Stimulated activated memory B cell treated with anti-CD40 and anti-IgM and Interleukin-4, amounts not matched to agents 10 μg/mL and 1 μg/mL and 100 μg/mL, for 72 hours (primary cell): Measurements from ENCODE around the gene SLC29A2.
"Not testable (repeated sequence)": the region's sequence is repeated elsewhere in the genome, so short reads cannot be mapped to it uniquely, and the experiment has no call there.

ENCODE experiments used
- ATAC-seq: fragments of 150-1000 bp; cut with Tn5 transposase; 2 replicates; pipeline ENCODE4 v1.10.0; 2021
- H3K27ac Mint-ChIP-seq: one replicate; pipeline ENCODE4 v1.8.0; 2022; ENCODE audit warnings: mild to moderate bottlenecking, mixed read lengths
- H3K27me3 Mint-ChIP-seq: one replicate; pipeline ENCODE4 v1.8.0; 2022; ENCODE audit warnings: mixed read lengths
- H3K36me3 Mint-ChIP-seq: one replicate; pipeline ENCODE4 v1.8.0; 2022; ENCODE audit warnings: mixed read lengths
- H3K4me1 Mint-ChIP-seq: one replicate; pipeline ENCODE4 v1.8.0; 2022; ENCODE audit warnings: mixed read lengths
- H3K4me3 Mint-ChIP-seq: one replicate; pipeline ENCODE4 v1.8.0; 2022; ENCODE audit warnings: mild to moderate bottlenecking, moderate library complexity, mixed read lengths
- H3K9me3 Mint-ChIP-seq: one replicate; pipeline ENCODE4 v1.8.0; 2022; ENCODE audit warnings: mixed read lengths

Gene SLC29A2

GRCh38 chr11:66365711-66366619, 5.6 kb downstream of the SLC29A2 start:
- H3K4me3 Mint-ChIP-seq, result no peak overlapping the region

GRCh38 chr11:66365166-66365565, 6.4 kb downstream of the SLC29A2 start:
- H3K27me3 Mint-ChIP-seq, result no peaks in the 10 kb centered on the region
- H3K4me1 Mint-ChIP-seq, result peaks cover 4% of the 10 kb centered on the region
- no peak overlapping the region for H3K4me3 Mint-ChIP-seq
- H3K27ac Mint-ChIP-seq, result no peak overlapping the region
- ATAC-seq, result no peak
- peaks cover 26% of the 10 kb centered on the region for H3K36me3 Mint-ChIP-seq
- no peaks in the 10 kb centered on the region for H3K9me3 Mint-ChIP-seq

More at GRCh38 chr11:66365711-66366619, 5.6 kb downstream of the SLC29A2 start:
- Mint-ChIP-seq H3K9me3 (no peaks in the 10 kb centered on the region), H3K27ac (no peak overlapping the region), H3K36me3 (peaks cover 28% of the 10 kb centered on the region), H3K27me3 (no peaks in the 10 kb centered on the region), H3K4me1 (peaks cover 7% of the 10 kb centered on the region)
- no peak for ATAC-seq

GRCh38 chr11:66363805-66364535, 7.6 kb downstream of the SLC29A2 start:
- ATAC-seq, result no peak
- Mint-ChIP-seq H3K27ac (no peak overlapping the region), H3K27me3 (no peaks in the 10 kb centered on the region), H3K36me3 (peaks cover 20% of the 10 kb centered on the region), H3K4me3 (no peak overlapping the region), H3K9me3 (no peaks in the 10 kb centered on the region), H3K4me1 (no peaks in the 10 kb centered on the region)

- H3K9me3 Mint-ChIP-seq, result no peaks in the 10 kb centered on the region
- no peaks in the 10 kb centered on the region for H3K27me3 Mint-ChIP-seq
- no peak for ATAC-seq
- H3K27ac Mint-ChIP-seq, result no peak overlapping the region
- H3K36me3 Mint-ChIP-seq, result peaks cover 16% of the 10 kb centered on the region
- H3K4me1 Mint-ChIP-seq, result no peaks in the 10 kb centered on the region
- H3K4me3 Mint-ChIP-seq, result no peak overlapping the region
These were observed 8.4 kb downstream of the SLC29A2 start for GRCh38 chr11:66363187-66363601.

GRCh38 chr11:66362481-66363147, 8.9 kb downstream of the SLC29A2 start:
- no peaks in the 10 kb centered on the region for H3K9me3 Mint-ChIP-seq
- no peaks in the 10 kb centered on the region for H3K27me3 Mint-ChIP-seq
- H3K36me3 Mint-ChIP-seq, result peaks cover 12% of the 10 kb centered on the region
- no peak for ATAC-seq
- H3K4me1 Mint-ChIP-seq, result no peaks in the 10 kb centered on the region
- no peak overlapping the region for H3K4me3 Mint-ChIP-seq
- no peak overlapping the region for H3K27ac Mint-ChIP-seq

- no peaks in the 10 kb centered on the region for H3K4me1 Mint-ChIP-seq
- no peak for ATAC-seq
These were observed 10.0 kb downstream of the SLC29A2 start for GRCh38 chr11:66361502-66361941.

GRCh38 chr11:66360406-66361073, 11.0 kb downstream of the SLC29A2 start:
- ATAC-seq, result no peak
- H3K27me3 Mint-ChIP-seq, result no peaks in the 10 kb centered on the region
- no peak overlapping the region for H3K4me3 Mint-ChIP-seq
- H3K9me3 Mint-ChIP-seq, result no peaks in the 10 kb centered on the region
- peaks cover 12% of the 10 kb centered on the region for H3K36me3 Mint-ChIP-seq
- no peaks in the 10 kb centered on the region for H3K4me1 Mint-ChIP-seq
- no peak overlapping the region for H3K27ac Mint-ChIP-seq

More at GRCh38 chr11:66361502-66361941, 10.0 kb downstream of the SLC29A2 start:
- no peaks in the 10 kb centered on the region for H3K9me3 Mint-ChIP-seq
- no peak overlapping the region for H3K4me3 Mint-ChIP-seq
- H3K27me3 Mint-ChIP-seq, result no peaks in the 10 kb centered on the region
- H3K36me3 Mint-ChIP-seq, result peaks cover 12% of the 10 kb centered on the region
- no peak overlapping the region for H3K27ac Mint-ChIP-seq

GRCh38 chr11:66359662-66360087, 11.9 kb downstream of the SLC29A2 start:
- Mint-ChIP-seq H3K36me3 (peaks cover 12% of the 10 kb centered on the region), H3K4me3 (no peak overlapping the region), H3K4me1 (no peaks in the 10 kb centered on the region), H3K27ac (no peak overlapping the region), H3K9me3 (no peaks in the 10 kb centered on the region), H3K27me3 (no peaks in the 10 kb centered on the region)
- no peak for ATAC-seq

GRCh38 chr11:66350560-66351235, 20.9 kb downstream of the SLC29A2 start:
- not testable (repeated sequence) for ATAC-seq, H3K4me3 Mint-ChIP-seq, H3K27me3 Mint-ChIP-seq, H3K27ac Mint-ChIP-seq, H3K36me3 Mint-ChIP-seq, H3K9me3 Mint-ChIP-seq
- peaks cover 11% of the 10 kb centered on the region for H3K4me1 Mint-ChIP-seq

GRCh38 chr11:66349084-66349386, 22.5 kb downstream of the SLC29A2 start:
- no peaks in the 10 kb centered on the region for H3K9me3 Mint-ChIP-seq
- peaks cover 26% of the 10 kb centered on the region for H3K4me1 Mint-ChIP-seq
- H3K27me3 Mint-ChIP-seq, result no peaks in the 10 kb centered on the region
- no peak for ATAC-seq
- no peak overlapping the region for H3K4me3 Mint-ChIP-seq
- H3K36me3 Mint-ChIP-seq, result peaks cover 6% of the 10 kb centered on the region
- H3K27ac Mint-ChIP-seq, result peak overlapping the region; percentile 70

- Mint-ChIP-seq H3K4me3 (peak within 1 kb of the TSS; percentile 76), H3K4me1 (peaks cover 40% of the 10 kb centered on the region), H3K9me3 (no peaks in the 10 kb centered on the region), H3K27ac (peak within 1 kb of the TSS; percentile 70), H3K27me3 (no peaks in the 10 kb centered on the region), H3K36me3 (peaks cover 6% of the 10 kb centered on the region)
- peak; percentile 79 for ATAC-seq
These were observed 23.9 kb downstream of the SLC29A2 start, which contains the start of gene B4GAT1 for GRCh38 chr11:66347425-66348276. B4GAT1 (minus strand) TSS chr11:66347629; CDS start chr11:66347545, 84 bp downstream.

GRCh38 chr11:66346476-66347424, 24.8 kb downstream of the SLC29A2 start:
- Mint-ChIP-seq H3K4me3 (peak overlapping the region; percentile 74), H3K27me3 (no peaks in the 10 kb centered on the region), H3K4me1 (peaks cover 43% of the 10 kb centered on the region), H3K9me3 (no peaks in the 10 kb centered on the region), H3K36me3 (peaks cover 15% of the 10 kb centered on the region), H3K27ac (peak overlapping the region; percentile 70)
- no peak for ATAC-seq

GRCh38 chr11:66345316-66345649, 26.3 kb downstream of the SLC29A2 start:
- H3K4me1 Mint-ChIP-seq, result peaks cover 43% of the 10 kb centered on the region
- H3K9me3 Mint-ChIP-seq, result no peaks in the 10 kb centered on the region
- H3K36me3 Mint-ChIP-seq, result peaks cover 28% of the 10 kb centered on the region
- peak; percentile 1 for ATAC-seq
- peak overlapping the region; percentile 97 for H3K27ac Mint-ChIP-seq
- no peaks in the 10 kb centered on the region for H3K27me3 Mint-ChIP-seq
- peak overlapping the region; percentile 98 for H3K4me3 Mint-ChIP-seq
